HEK293T (cell line): ENCODE data around the gene KRT17.

Source experiments
- CTCF ChIA-PET: fragments of 350-600 bp; formaldehyde crosslinking; extraction: SDS; loops from one replicate; lab custom pipeline; 2021; ENCODE audit warnings: antibody characterized with exemption, inconsistent platforms; lab: Yijun Ruan, JAX
- POLR2A ChIA-PET: fragments of 350-600 bp; formaldehyde crosslinking; extraction: SDS; loops from one replicate; lab custom pipeline; 2020; ENCODE audit warnings: antibody characterized with exemption, inconsistent platforms; lab: Yijun Ruan, JAX
- DNase-seq: peaks from one replicate; pipeline ENCODE4 v3.0.0; 2012; ENCODE audit warnings: mixed read lengths; ENCODE audit errors: extremely low spot score
- ARNT ChIP-seq: fragments of 450-650 bp; IDR thresholded peaks from 2 replicates; pipeline ENCODE4 v1.6.1; 2017; ENCODE audit warnings: mild to moderate bottlenecking
- BHLHE40 ChIP-seq: fragments of 450-650 bp; IDR thresholded peaks from 2 replicates; pipeline ENCODE4 v1.6.1; 2016; ENCODE audit warnings: mild to moderate bottlenecking, moderate library complexity, borderline replicate concordance
- FOXA1 ChIP-seq: fragments of 450-650 bp; IDR thresholded peaks from 2 replicates; pipeline ENCODE4 v1.6.1; 2016; ENCODE audit warnings: mild to moderate bottlenecking
- FOXK2 ChIP-seq: fragments of 450-650 bp; IDR thresholded peaks from 2 replicates; pipeline ENCODE4 v1.6.1; 2016; ENCODE audit warnings: mild to moderate bottlenecking
- FOXM1 ChIP-seq: fragments of 450-650 bp; IDR thresholded peaks from 2 replicates; pipeline ENCODE4 v1.6.1; 2017; ENCODE audit warnings: mild to moderate bottlenecking, borderline replicate concordance
- HDGF ChIP-seq: fragments of 450-650 bp; IDR thresholded peaks from 2 replicates; pipeline ENCODE4 v1.6.1; 2017; ENCODE audit warnings: antibody characterized with exemption, borderline replicate concordance
- L3MBTL2 ChIP-seq: fragments of 450-650 bp; conservative IDR thresholded peaks from 2 replicates; pipeline ENCODE4 v1.6.1; 2016; ENCODE audit warnings: mild to moderate bottlenecking
- NFRKB ChIP-seq: fragments of 450-650 bp; IDR thresholded peaks from 2 replicates; pipeline ENCODE4 v1.6.1; 2016; ENCODE audit warnings: mild to moderate bottlenecking, moderate library complexity
- PKNOX1 ChIP-seq: fragments of 450-650 bp; IDR thresholded peaks from 2 replicates; pipeline ENCODE4 v1.6.1; 2016
- SP1 ChIP-seq: fragments of 450-650 bp; IDR thresholded peaks from 2 replicates; pipeline ENCODE4 v1.6.1; 2017
- SUZ12 ChIP-seq: fragments of 450-650 bp; IDR thresholded peaks from 2 replicates; pipeline ENCODE4 v1.6.1; 2016; ENCODE audit warnings: mild to moderate bottlenecking
- TARDBP ChIP-seq: fragments of 450-650 bp; IDR thresholded peaks from 2 replicates; pipeline ENCODE4 v1.6.1; 2016
- ZNF384 ChIP-seq: fragments of 450-650 bp; IDR thresholded peaks from 2 replicates; pipeline ENCODE4 v1.6.1; 2016

The KRT17 gene

GRCh38 chr17:41624208-41625101 is at the start of gene KRT17:
TSS of gene KRT17 (minus strand) at chr17:41624575. CDS start at chr17:41624509, 66 bp downstream.
- ChIA-PET CTCF (interaction anchor here (0.7 kb wide), 1 partner anchor 24 kb away, joined by 4 read pairs; no protein-coding TSS in a partner anchor), POLR2A (interaction anchor here (1.0 kb wide), 1 partner anchor 64 kb away, joined by 3 read pairs; the partner anchor contains the start of gene EIF1)
- TF ChIP-seq HDGF (no peak), SP1 (no peak), L3MBTL2 (no peak), SUZ12 (no peak), ZNF384 (no peak), PKNOX1 (no peak)
- no peak for DNase-seq

GRCh38 chr17:41672153-41672552 is 47.8 kb upstream of the KRT17 start:
- no peak for DNase-seq
- POLR2A ChIA-PET = no interaction called here
- CTCF ChIA-PET = no interaction called here
- no peak for TF ChIP-seq NFRKB

GRCh38 chr17:41667280-41668041 is 43.1 kb upstream of the KRT17 start:
- no peak for DNase-seq
- CTCF ChIA-PET = interaction anchor here (0.7 to 8.3 kb wide), 10 partner anchors 11 to 808 kb away, joined by 3 to 104 read pairs (median 5); partner anchors contain the start of gene EIF1
- no peak for TF ChIP-seq BHLHE40
- TF ChIP-seq ARNT = no peak
- TF ChIP-seq ZNF384 = no peak
- TF ChIP-seq HDGF = 0 out of 2 replicates have a peak, but pooled peaks have one; percentile 35
- TF ChIP-seq FOXA1 = no peak
- TF ChIP-seq L3MBTL2 = no peak
- no peak for TF ChIP-seq PKNOX1
- TF ChIP-seq TARDBP = no peak
- POLR2A ChIA-PET = interaction anchor here (1.1 to 9.2 kb wide), 3 partner anchors 23 to 250 kb away, joined by 3 to 145 read pairs (median 5); partner anchors contain the start of gene EIF1

- DNase-seq = peak; percentile 89
- ChIA-PET CTCF (interaction anchor here (0.7 to 8.3 kb wide), 16 partner anchors 12 to 808 kb away, joined by 3 to 104 read pairs (median 5); partner anchors contain the start of gene EIF1), POLR2A (interaction anchor here (0.6 to 9.2 kb wide), 8 partner anchors 14 to 1157 kb away, joined by 3 to 145 read pairs (median 6); partner anchors contain the start of gene EIF1)
- TF ChIP-seq BHLHE40 (no peak), FOXK2 (no peak), FOXA1 (no peak), FOXM1 (0 out of 2 replicates have a peak, but pooled peaks have one; percentile 19), HDGF (no peak)
These were observed 42.4 kb upstream of the KRT17 start for GRCh38 chr17:41666708-41667279.

GRCh38 chr17:41666237-41666641 is 41.9 kb upstream of the KRT17 start:
- POLR2A ChIA-PET = interaction anchor here (0.6 to 9.2 kb wide), 14 partner anchors 10 to 1156 kb away, joined by 3 to 145 read pairs (median 4); partner anchors contain the start of gene EIF1
- CTCF ChIA-PET = interaction anchor here (0.5 to 8.3 kb wide), 15 partner anchors 11 to 178 kb away, joined by 3 to 104 read pairs (median 5); partner anchors contain the start of gene EIF1
- peak; percentile 32 for DNase-seq
- TF ChIP-seq SP1 = no peak
- TF ChIP-seq SUZ12 = no peak
- 0 out of 2 replicates have a peak, but pooled peaks have one; percentile 2 for TF ChIP-seq L3MBTL2

GRCh38 chr17:41665566-41666236 is 41.3 kb upstream of the KRT17 start:
- DNase-seq = peak; percentile 97
- ChIA-PET POLR2A (interaction anchor here (0.6 to 9.2 kb wide), 16 partner anchors 11 to 335 kb away, joined by 3 to 145 read pairs (median 3); partner anchors contain the start of gene EIF1), CTCF (interaction anchor here (0.5 to 8.3 kb wide), 24 partner anchors 10 to 264 kb away, joined by 3 to 104 read pairs (median 4); partner anchors contain the start of genes EIF1 and JUP)
- peak; percentile 54; the same call in 1 of the 2 replicates for TF ChIP-seq L3MBTL2
- TF ChIP-seq TARDBP = no peak
- 0 out of 2 replicates have a peak, but pooled peaks have one; percentile 14 for TF ChIP-seq ARNT
